EH (cell line): Measurements from ENCODE around the gene CNTN2.
A peak's percentile ranks its signal among the peaks of the same experiment; 100 is the strongest.

Source experiments
- DNase-seq: peaks from one replicate; pipeline ENCODE4 v3.0.0-alpha.2; 2015; ENCODE audit warnings: low read depth

Gene CNTN2

DNA sequence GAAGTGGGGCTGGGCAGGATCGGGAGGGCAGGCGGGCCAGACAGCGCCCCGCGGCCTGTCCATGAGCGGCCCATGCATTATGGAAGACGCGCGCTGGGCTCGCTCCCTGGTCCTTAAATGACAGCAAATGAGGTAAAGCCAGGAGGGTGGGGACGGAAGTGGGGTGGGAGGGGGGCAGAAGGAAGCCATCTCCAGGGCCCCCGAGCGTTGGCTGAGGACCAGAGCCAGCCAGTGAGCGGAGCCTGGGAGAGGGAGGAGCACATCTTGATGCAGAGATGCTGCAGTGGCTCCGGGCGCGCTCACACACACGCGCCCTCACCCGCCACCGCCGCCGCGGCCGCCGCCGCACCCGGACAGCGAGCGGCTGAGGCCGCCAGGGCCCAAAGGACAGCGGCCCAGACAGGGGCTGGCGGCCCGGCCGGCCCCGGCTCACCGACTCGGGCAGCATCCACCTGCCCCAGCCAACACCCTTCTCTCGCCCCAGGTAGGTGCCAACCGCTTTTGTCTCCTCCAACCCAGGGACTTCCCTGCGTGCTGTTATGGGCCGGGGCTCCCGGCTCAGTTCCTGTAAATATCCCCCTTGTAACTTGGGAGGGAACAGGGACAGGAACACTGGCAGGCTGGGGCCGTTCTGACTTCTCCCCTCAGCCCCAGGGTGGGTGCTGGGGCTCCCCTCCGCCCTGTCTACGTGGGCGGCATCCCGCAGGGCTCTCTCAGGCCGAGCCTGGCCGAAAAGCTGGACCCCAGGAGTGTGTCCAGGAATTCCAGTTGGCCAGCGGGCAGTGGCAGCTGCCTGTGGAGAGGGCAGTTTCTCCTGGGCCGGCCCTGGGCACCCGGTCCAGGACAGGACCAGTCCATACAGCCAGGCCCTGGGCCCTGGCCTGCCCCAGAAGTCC, at the start of gene CNTN2:
TSS of gene CNTN2 (plus strand) at position 302 of the 896 bp plus-strand sequence. CDS start 9,974 bp downstream, outside the sequence.
- no peak for DNase-seq

DNA sequence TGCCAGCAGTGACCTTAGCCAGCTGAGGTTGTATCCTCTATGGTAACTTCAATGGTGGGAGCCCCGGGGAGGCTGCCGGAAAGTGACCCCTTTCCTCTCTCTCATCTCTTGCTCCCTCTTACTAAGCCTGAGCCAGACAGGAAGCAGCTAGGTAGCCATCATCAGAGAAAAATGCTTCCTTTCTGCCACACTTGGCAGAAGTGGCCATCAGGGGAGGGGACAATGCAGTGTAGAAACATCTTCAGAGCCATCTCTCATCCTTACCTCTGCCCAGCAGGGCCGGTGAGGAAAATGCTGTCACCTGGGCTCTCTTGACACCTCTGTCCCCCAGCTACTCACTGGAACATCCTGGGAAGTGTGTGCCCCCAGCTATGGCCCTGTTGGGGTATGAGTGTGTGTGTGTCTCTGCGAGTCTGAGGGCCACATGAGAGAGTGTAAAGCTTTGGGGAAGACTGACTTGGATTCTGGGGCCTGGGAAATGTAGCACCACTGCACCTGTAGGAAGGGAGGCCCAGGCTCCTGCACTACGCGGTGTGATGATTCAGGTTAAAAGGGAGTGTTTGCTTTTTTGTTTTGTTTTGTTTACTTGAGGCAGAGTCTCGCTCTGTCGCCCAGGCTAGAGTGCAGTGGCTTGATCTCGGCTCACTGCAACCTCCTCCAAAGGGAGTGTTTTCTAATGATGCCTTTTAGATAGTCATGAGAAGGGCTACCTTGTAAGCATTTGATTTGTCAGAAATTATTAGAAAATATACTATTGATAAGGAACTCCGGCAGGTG, 48.7 kb upstream of the CNTN2 start:
- DNase-seq: peak; percentile 45

DNA sequence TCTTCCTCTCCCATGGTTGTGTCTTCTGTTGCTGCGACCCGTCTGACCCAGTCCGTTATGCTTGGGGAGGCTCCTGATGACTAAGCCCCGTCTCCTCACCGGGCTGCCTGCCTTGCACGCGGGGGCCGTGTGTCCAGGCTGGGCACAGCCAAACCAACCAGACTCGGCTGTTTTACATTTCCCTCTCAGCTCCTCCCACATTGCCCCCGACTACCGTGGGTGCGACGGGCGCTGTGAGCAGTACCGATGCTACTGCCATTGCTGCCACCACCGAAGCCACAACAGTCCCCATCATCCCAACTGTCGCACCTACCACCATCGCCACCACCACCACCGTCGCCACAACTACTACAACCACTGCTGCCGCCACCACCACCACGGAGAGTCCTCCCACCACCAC, 46.0 kb upstream of the CNTN2 start:
- no peak for DNase-seq

DNA sequence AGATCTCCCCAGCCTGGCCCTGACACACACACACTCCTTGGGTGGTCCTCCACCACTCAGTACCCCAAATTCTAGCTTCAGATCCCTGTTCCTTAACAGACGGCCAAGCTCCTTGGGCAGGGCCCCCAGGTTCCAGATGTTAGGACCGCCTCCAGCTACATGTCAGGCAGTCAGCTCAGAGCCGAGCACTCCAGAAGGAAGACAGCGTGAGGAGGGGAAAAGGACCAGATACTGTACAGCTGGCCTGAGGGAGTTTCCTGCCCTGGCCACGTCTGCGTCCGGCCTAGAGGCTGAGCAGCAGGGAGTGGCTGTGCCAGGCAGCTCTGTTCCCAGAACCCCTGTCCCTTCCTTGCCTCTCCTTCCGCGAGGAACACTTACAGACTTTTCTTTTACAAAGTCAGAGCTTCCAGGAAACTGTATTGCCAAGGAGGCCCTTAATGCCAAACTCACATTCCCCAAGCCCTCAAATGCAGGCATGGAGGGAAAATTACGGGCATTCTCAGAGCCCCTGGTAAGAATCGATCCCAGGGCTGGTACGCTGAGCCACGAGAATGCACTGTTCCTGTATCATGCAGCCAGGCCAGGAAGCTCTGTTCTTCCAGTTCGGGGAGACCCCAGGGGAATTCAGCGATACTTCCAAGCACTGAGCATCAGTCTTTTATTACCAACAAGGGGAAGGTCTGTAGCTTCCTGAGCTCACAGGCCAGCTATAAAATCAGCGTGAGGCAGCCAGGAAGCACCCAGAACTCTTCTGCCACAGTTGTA, 45.2 kb upstream of the CNTN2 start:
- no peak for DNase-seq

DNA sequence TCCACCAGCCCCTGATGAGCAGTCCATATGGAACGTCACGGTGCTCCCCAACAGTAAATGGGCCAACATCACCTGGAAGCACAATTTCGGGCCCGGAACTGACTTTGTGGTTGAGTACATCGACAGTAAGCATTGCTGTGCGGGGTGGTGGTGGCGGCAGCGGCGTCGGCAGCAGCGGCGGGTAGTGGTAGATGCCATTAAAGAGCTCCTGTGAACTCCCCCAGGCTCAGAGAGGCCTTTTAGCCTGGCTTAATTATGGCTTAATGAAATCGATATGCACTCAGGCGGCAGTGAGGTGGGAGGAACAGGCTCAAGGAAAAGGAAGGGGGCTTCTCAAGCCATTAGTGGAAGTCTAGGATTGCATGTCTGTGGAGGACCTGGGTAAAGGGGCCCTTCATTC, 41.9 kb upstream of the CNTN2 start:
- DNase-seq: no peak

GRCh38 chr1:205002705-205003104, 40.3 kb upstream of the CNTN2 start:
- DNase-seq: no peak

DNA sequence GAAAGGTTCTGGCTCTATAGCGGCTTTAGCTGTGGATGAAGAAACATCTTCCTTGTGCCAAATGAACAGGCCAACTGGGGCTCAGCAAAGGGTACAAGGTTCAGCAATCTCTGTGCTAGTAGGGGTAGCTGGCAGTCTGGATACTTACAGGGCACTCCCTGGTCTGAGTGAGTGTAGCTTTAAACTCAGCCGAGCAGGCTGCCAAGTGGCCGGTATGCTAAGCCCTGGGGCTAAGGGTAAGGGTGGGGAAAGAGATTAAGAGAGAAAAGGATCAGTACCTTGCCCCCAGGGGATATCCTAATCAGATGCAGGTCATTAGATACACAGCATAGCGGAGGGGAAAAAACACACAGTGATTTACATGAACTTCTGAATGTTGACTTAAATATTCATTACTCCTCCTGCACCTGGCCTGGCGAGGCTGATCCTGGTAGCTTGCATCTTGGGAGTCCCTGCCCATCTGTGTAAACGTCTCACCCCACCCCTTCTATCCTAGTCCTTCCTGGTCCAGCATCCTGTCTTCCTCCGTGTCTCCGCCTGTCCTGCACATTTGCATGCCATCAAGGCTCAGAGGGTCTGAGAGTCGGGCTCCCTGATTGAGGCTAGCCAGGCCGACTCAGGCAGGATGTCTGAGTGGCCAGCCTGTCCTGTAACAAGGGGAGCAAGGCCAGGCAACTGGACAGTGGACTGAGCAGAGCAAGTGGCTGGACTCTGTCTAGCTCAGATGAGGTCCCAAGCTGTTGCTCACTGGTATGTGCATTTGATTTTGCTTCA, 39.5 kb upstream of the CNTN2 start:
- no peak for DNase-seq

DNA sequence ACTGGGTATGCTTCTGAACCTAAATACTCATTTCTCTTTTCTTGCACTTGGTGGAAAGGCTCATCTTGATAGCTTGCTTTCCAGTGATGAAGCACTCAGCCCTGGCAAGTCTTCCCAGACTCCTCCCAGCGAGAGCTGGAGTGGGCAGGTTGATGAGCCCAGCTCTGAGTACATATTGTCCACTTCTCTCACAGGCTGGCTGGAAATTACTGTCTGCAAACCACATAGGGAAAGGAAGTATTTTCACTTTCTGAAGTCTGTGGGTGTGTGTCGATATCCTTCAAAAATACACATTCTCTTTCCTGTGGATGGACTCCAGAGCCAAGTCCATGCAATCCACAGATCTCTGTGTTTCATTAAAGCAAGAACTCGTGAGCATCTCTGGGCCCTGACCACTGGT, 38.7 kb upstream of the CNTN2 start:
- DNase-seq: no peak

- DNase-seq: no peak
Observed at GRCh38 chr1:205008896-205009295, 34.1 kb upstream of the CNTN2 start.

DNA sequence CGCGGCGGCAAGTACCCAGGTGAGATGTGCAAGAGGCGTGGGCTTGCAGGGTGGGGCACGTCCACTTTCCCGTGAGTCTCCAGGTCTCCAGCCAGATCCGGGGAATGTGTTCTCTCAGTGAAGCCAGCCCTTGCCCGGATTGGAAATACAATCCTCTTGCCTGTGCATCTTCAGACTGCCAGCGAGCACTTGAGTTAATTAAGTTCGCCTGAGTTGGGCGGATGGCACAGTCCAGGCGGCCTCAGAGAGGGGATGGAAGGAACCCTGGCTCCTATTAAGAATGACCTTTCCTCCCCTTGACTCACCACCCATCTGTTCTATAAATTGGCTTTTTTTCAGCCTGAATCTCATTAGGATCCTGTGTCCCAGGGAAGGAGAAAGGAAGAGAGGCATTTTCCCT, 33.3 kb upstream of the CNTN2 start:
- no peak for DNase-seq

DNA sequence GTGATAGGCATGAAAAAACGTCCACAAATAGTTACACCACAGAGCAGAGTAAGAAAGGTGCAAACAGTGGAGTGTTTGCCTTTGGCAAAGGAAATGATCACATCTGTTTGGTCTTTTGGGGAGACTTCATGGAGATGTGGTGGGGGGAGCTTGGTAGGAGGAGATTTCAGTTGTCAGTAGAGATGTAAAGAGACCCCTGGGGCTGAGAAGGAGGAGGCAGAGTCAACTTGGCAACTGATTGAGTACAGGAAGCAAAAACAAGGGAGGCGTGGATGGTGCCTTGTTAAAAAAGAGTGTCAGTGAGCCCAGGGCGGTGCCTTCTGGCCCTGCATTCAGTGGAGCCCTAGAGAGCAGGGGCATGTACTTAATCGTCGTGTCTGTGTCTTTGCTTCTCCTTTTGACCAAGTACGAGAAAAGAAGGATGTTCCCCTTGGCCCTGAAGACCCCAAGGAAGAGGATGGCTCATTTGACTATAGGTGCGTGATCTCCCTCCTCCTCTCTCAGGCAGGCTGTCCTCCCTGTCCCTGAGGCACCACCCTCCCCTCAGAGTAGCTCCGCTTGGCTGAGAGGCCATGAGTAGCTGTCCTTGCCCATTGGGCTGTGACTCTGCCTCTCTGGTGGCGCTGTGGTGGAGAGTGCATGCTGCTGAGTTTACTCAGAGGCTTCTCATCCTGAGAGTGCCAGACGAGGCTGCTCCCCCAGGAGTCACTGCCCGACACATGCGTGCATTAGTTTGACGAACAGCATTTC, 30.4 kb upstream of the CNTN2 start:
- DNase-seq: no peak

DNA sequence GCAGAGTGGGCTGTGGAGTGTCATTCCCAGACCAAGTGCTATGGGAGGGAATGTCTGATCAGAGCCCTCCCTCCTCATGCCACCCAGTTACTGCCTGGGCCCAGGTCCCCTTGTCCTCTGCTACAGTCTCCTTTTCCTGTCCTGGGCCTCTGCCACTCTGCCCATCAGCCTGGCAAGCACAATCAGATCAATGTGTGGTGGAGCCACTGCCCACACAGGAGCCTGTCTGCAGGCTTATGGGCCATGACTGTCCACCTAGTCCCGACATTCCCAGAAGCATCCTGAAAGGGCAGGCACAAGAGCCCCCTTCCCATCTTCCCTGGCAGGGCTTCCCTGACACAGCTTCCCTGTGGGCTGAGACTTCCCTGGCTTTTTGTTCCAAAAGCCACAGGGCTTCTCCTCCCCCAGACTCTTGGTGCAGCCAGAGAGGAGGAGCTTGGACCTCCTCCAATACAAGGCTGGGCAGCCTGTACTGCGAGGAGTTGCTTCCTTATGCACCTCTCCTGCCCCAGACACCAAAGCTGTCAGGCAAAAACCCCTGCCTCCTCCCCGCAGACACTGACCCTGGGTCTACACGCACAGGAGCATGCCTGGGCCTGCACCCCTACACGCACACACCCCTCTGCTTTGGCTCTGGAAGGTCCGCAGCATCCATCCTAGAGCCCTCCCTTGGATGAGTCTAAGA, 29.2 kb upstream of the CNTN2 start:
- DNase-seq: peak; percentile 41

DNA sequence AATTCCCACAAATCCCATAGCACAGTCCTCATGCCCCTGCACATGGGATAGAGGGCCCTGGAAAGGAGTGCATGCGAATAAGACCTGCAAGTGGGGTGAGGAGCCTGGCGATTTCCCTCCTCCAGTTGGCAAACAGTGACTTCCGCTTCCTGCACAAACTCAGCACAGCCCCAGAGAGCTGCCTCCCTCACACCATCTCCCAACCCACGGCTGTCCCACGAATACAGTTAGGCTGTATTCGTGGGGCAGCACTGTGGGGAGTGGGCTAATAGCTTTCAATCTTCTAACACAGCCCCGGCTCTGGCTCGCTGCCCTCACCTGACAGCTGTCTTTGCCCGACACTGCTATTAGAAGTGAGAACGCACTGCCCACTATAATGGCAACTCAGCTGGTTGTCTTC, 28.2 kb upstream of the CNTN2 start:
- DNase-seq: no peak

GRCh38 chr1:205015241-205015640, 27.8 kb upstream of the CNTN2 start:
- no peak for DNase-seq

- no peak for DNase-seq
Observed at GRCh38 chr1:205016075-205016474, 26.9 kb upstream of the CNTN2 start.

- no peak for DNase-seq
Observed at GRCh38 chr1:205016584-205016983, 26.4 kb upstream of the CNTN2 start.

DNA sequence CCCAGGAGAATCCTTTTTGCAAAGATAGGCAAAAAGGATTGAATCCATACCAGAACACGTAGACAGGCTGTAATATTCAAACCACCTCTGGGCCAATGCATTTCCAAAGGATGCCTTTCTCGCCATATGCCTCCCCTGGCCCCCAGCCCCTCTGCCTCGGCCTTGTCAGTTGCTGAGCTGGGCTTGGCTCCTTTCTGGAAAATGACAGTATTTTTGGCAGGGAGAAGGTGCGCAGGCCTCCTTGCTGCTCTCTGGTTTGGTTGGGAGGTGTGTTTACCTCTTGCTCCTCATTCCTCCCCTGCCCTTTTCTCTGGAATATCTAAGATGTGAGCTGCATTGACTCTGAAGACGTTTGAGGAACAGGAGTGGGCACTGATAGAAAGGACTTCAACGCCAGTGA, 26.0 kb upstream of the CNTN2 start:
- no peak for DNase-seq

DNA sequence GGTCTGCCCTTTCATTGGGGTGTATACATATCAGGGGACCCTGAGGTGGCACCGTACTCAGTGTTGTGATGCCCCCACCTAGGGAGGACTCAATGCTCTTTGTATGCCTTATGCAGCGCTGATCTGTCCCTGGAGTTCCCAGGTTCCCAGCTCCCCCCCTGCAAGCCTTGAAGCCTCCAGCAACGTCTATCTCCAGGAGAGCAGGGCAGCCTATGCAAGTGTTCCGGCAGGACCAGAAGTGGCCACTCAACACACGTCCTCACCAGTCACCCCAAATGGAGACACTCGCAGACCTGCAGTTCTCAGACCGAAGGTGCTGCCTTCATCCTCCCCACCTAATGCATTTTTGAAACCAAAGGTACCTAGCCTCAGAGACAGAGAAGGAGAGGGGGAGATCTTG, 25.2 kb upstream of the CNTN2 start:
- DNase-seq: no peak

DNA sequence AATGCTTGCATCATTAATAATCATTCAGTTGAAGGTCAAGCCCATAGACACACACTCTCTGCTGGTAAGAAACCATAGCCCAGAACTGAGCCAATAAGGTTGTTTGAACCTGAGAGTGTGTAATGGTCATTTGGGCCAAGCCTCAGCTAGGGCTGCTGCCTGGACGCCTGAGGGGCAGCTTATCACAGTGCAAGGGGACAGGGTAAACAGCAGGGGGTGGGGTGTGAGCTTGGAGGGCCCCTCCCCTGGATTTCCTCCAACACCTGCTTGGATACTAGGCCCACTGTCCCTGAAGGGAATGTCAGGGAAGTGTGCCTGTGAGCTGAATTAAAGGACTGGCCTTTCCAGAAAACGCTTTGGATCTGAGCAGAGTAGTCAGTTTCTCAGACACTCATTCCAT, 24.6 kb upstream of the CNTN2 start:
- no peak for DNase-seq

DNA sequence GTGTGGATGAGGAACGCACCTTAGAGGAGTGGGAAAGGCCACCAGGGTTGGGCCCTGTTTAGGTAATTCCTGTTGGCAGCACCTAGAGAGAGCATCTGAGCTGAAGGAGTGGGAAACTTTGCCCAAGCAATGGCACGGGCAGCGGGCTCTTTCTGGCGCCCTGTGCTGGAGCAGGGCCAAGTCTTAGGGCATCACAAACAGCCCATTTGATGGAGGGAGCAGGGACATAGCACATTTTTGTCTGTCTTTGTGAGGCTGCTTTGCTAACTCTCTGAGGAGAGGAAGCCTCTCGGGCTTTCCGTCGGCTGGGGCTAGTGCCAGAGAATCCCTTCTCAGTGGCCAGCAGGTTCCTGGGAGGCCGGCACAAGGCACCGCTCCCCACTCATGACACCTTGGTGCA, 22.5 kb upstream of the CNTN2 start:
- DNase-seq: no peak
